HG03060 (cell line): ENCODE results near the gene SLC6A17.

Source experiments
- ATAC-seq: cut with Tn5 transposase; IDR thresholded peaks from one replicate; pipeline ENCODE4 v1.9.1; 2021; ENCODE audit warnings: low read depth, moderate number of reproducible peaks; ENCODE audit not compliant: unreplicated experiment

Gene SLC6A17

DNA sequence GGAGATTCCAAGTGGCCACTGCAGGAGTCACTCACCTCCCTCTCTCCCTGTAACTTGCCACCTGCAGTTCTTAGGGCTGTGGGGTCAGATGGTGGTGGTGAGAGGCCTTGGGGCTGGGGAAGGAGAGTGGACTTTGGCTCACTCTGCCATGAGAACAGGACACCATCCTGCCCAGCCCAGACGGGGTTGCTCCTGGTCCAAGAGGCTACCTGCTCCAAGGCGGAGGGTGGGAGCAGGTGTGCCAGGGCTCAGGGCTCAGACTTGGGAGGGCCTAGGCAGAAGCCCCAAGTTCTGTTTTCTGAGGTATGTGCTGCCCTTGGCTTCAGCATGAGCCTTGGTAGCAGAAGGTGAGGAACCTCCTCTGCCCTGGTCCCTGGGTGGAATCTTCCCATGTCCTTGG is 48.5 kb downstream of the SLC6A17 start:
- ATAC-seq = no peak

DNA sequence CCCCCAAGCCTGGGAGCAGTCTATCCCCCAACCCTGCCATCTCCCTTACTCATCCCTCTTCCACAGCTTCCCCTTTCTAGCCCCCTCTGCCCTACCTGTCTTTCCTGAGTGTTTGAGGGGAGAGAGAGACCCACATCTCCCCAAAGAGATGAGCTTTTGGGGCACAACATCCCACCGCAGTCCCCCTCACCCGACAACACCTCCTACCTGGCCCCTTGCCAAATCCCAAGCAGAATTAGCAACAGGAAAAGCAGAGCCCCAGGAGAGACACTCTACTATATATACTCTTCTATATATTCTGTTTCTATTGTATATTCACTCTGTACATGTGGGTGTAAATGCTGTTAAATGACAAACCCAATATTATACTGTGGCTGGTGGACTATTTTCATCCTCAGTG is 49.9 kb downstream of the SLC6A17 start:
- ATAC-seq = no peak

DNA sequence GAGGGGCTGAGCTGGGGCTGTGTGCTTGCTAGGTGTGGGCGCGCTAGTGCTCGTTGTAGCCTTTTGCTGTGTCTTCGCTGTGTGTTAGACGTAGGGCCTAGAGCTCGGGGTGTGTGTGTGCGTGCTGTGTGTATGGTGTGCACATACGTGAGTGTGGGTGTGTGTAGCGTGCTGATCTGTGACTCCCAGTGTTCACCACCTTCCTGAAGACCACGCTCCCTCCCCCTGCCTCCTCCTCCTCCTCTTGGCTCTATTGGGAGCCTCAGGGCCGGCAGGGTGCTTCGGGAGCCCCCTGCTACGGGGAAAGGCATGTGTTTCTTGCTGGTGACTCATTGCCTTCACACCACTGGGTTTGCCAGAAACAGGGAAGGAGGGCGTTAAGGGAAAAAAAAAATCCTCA is 50.4 kb downstream of the SLC6A17 start:
- no peak for ATAC-seq

DNA sequence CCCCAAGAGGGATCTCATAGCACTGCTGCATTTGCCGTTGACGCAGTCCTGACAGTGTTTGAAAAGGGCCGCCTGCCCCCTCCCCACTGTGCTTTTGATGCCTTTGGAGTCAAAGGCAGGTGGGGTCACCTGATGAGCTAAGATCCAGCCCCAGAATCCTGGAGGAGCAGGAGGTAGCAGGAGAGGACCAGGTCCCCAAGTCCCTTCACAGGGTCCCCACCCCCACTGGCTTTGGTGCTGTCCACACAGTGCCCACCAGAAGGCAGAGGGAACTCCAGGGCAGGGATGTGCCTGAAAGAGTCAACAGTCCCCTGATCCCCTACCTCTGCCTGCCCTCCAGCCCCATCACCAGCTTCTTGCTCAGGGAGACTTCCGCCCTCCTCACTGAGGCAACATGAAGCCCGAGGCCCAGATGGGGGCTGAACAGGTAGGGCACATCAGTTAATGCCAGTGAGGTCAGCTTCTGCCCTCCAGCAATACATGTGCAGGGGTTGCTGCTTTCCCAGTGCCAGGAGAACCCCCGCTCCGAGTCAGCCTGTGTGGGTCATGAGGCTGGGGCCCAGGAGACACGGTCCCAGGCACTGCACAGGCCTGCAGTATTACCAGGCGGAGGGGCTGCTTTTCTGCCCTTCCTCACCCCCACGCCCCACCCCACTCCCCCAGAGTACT is 51.0 kb downstream of the SLC6A17 start:
- no peak for ATAC-seq

DNA sequence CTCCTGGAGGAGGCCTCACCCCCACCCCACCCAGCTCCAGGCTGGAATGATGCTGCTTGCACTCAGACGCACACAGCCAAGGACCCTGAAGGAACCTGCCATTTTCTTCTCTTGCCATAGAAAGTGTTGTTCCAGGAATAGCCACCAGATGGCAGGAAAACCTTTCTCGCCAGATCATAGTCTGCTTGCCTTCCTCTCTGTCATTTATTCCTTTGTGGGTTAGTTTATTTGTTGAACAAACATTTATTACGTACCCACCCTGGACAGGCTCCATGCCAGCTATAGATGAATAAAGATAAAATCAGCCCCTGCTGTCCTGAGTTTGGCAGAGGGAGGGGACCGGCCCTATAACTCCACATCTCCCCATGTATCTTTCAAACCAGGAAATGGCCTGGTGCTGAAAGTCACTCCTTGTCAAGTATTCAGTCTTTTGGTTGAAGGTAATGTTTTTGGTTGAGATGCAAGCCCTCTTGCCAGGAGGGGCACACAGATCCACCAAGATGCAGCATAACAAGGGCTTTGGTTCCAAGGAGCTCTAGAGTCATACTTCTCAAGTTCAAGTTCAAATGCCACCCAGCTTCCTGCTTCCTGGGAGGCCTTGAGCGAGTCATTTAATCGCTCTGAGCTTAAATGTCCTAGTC is 52.8 kb downstream of the SLC6A17 start:
- no peak for ATAC-seq

DNA sequence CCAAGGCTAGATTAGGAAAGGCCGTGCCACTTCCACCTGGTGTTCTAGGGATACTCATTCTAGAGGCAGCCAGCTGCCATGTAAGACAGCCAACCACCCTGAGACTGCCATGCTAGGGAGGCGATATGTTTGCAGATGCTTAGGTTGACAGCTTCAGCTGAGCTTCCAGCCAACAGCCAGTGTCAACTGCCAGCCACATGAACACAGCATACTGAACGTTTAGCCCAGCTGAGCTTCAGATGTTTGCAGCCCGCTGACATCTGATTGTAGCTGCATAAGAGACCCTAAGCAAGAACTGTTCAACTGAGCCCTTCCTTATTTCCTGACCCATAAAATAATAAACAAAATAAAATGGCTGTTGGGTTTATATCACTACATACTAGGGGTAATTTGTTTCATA is 54.9 kb downstream of the SLC6A17 start:
- no peak for ATAC-seq

DNA sequence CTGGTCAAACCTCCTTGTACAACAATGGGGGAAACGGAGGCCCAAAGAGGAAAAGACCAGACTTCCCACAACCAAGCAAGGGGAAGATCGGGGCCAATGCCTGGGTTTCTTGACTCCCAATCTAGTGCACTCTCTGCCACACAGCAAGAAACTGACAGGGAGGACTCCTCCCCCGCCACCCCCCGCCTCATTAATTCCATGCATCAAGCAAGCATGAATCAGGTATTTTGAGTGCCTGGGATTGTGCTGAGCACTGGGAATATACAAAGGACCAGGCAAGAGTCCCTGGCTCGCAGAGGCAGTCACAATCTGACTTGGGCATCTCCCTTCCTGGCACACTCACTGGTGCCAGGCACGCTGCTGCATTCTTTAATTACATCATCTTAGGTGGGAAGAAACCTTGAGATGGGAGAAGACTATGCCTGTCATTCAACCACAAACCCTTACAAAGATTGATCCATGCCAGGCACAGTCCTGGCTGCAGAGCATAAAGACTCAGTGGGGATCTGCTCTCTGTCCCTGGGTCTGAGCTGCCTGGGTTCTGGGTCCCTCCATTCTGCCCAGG is 55.4 kb downstream of the SLC6A17 start:
- no peak for ATAC-seq

DNA sequence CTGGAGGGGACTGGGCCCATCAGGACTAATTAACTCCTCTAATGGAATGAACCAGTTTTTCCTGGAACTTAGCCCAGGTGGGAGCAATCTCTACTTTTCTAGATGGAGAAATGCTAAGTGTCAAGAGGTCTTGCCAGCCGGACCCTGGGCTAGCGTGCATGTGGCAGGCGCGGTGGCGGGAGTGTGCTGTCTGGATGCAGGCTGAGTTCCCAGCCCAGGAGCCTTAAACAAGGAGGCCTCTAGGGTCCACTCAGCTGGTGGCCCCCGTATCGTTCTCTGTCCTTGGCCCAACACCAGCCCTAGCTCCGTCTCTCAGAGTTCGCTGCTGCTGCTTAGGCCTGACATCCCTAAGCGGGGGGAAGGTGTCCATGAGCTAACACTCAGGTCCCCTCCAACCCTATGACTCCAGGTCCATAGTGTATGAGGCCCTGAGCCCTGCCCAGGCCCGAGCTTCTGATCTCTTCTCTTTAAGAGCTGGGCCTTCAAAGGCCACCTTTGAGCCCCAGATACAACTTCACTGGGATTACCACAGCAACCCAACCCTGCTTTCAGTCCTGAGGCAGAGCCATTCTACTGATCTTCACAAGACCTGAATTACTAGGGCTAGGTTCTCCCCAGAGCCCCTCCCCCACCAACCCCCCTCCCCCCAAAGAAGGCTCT is 56.1 kb downstream of the SLC6A17 start:
- ATAC-seq = no peak

DNA sequence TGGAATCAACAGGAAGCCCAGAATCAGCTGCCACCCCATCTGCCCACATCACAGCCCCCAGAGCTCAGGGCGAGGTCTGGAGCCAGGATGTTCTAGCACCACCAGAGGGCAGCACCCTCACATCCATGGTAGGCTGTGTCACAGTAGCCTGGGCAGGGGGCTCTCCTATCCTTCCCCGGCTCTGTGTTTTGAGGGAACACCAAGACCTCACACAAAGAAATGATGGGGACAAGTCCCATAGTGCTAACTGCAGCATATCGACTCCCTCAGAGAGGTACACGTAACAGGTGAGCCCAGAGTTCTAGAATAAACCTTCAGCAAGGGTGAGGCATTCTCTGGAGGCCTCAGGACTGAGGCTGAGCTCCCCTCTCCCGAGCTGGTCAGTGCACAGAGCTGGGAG is 57.5 kb downstream of the SLC6A17 start:
- ATAC-seq = no peak

DNA sequence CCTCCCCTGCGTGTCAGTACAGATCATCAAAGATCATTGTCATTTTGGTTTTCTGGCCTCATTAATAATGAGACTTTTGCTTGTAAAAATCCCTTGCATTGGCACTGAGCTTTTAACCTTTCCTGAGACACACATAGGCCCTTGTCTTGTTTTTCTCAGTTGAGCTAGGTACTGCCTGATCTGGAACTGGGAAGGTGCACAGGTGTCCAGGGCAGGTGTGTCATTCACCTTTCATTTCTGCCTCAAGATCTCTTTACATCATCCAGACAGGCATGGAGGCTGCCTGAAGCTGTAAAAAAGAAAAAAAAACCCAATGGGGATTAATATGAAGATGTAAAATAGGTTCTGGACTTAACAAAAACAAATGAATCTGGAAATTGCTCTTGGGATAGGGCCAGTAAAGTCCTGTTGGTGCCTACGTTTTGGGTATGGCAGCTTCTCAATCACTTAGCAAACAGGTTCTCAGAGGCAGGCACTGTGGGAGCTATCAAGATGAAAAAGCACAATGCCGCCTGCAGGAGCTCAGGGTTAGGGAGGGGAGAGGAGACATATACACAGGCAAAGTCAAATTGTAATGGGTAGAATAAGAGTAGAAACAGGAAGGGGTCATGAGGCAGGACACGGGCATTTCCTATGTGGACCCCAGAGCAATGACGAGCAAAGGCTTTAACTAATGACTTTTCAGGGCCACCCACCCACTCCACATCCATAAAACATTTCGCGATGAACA is 58.8 kb downstream of the SLC6A17 start:
- ATAC-seq = no peak

DNA sequence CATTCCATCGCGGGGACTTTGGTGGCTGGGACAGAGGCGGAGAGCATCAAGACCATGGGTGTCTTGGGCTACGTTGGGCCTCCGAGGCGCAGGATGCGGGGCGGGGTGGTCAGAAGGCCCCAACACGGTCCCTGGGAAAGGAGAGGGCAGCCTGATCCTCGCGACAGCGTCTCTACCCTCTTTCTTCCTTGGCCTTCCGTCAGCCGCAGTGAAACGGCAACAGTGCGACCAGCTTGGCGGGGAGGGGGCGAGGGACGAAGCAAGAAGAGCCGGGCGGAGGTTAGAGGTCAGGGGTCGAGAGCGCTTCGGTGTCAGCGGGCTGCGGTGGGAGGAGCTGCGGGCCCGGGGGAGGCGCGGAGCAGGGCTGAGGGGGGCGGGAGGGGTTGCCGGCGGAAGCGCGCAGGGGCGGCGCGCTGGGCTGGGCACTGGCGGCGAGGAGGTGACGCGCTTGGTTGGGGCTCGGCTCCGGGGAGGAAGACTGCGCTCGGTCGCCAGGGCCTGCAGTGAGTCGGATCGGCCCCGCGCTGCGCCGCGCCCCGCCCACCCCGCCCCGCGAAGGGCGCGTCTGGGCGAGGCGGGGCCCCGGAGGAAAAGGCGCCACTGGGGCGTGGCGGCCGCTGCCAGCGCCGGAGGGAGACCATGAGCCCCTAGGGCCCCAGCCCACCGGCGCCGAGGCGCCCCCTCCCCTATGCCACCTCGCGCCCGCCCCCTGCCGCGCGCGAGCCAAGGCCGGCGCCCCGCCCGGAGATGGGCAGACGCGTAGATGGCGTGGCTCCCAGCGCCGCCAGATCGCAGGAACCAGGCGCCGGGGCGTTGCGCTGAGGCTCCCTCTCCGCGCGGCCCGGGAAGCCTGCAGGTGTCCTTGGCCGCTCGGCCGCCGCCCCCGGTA is 59.7 kb downstream of the SLC6A17 start, which contains the start of gene KCNC4:
Gene KCNC4, plus strand, starts transcription at position 600 of the 889 bp plus-strand sequence. CDS start 1,186 bp downstream, outside the sequence.
- ATAC-seq = peak; percentile 46

DNA sequence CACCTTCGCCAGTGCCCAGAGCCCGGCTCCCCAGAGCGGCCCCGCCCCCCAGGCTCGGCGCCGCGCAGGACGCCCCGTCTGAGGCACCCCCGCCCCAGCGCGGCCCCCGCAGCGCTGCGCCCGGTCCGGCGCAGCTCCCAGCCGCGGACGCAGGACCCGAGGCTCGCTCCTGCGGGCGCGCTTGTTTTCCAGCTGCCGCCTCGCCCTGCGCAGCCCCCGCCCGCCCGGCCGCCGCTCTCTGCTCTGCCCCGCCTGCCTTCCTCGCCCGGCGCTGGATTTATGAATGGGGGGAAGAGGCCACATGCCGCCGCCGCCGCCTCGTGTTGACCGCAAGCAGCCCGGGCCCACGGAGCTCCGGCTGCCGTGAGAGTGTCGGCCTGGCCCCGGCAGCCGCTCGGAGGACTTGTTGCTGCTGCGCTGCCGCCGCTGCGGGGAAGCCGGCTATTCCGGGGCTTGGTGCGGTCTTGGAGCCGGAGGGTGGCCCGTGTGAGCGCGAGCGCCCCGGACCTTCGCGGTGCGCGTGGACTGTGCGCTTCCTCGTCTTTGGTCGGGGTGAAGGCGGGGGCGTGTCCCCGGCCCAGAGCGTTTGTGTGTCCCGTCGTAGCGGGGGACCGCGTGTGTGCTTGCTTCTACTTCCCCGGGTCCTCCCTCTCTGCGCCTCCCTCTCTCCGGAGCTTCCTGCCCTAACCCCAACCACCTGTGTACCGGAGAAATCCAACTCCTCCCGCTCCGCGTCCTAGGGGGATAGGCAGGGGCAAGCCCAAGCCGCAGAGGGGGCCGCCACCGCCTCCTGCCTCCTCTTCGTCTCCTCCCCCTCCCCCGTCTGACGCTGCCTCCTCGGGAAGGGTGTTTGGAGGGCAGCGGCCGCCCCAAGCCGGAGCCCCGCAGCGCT is 60.6 kb downstream of the SLC6A17 start:
- no peak for ATAC-seq

DNA sequence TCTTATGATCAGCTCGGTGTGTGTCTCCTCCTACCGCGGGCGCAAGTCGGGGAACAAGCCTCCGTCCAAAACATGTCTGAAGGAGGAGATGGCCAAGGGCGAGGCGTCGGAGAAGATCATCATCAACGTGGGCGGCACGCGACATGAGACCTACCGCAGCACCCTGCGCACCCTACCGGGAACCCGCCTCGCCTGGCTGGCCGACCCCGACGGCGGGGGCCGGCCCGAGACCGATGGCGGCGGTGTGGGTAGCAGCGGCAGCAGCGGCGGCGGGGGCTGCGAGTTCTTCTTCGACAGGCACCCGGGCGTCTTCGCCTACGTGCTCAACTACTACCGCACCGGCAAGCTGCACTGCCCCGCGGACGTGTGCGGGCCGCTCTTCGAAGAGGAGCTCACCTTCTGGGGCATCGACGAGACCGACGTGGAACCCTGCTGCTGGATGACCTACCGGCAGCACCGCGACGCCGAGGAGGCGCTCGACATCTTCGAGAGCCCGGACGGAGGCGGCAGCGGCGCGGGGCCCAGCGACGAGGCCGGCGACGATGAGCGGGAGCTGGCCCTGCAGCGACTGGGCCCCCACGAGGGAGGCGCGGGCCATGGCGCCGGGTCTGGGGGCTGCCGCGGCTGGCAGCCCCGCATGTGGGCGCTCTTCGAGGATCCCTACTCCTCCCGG is 61.3 kb downstream of the SLC6A17 start:
- ATAC-seq = no peak

DNA sequence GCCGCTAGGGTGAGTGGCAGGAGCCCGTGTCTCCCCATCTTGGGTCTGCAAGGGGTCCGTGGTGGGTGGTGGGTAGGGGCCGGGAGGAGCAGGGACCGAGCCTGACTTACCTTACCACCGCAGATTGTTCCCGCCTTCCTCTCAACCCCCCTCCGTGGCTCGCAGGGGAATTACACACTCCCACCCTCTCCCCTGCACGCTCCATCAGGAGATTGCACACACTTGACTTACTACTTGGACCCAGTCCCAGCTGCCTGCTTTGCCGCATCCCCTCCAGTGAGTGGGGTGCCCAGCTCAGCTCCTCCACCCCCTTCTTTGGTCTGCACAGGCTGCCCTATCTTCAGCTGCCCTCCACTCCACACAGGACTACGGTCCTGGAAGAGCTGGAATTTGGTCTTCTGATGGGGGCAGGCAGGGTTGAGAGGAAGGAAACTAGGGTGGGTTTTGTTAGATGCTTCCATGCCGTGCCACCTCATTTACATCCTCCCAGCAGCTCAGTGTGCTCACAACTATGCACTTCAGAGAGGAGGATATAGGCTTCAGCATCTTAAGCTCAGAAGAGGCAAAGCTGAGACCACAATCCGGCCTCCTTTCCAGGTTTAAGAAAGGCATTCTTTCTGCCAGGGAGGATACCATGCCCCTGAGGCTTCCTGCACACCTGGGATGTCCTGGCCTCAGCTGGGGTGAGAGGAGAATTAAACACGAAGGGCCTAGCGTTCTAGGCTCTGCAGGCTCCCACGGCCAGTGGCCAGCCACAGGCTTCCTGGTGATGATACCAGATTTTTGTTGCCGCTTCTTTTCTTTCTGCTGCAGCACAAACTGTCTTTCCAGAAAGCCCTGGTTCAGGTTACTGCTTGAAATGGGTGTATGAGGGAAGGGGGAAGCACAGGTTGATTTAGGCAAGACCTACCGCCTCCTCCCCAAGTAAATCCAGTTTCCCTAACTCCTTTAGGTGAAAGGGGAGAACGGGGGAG is 62.2 kb downstream of the SLC6A17 start:
- ATAC-seq = no peak

DNA sequence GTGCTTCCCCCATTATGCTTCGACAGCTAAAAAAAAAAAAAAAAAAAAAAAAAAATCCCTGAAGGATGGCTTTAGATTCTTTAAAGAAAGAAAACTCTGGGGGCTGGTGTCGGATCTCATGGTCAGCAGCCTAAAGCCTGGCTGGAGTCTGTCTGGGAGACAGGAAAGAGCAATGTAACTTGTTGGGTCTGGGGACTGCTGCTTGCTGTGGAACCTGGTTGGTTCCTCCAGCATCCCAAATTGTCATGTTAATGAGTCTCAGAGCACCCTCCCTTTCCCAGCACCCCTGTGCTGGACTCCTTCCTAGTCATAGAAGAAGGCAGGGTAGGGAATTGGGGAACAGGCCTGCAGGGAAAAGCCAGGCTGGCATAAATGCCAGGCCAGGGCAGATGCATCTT is 62.8 kb downstream of the SLC6A17 start:
- no peak for ATAC-seq

DNA sequence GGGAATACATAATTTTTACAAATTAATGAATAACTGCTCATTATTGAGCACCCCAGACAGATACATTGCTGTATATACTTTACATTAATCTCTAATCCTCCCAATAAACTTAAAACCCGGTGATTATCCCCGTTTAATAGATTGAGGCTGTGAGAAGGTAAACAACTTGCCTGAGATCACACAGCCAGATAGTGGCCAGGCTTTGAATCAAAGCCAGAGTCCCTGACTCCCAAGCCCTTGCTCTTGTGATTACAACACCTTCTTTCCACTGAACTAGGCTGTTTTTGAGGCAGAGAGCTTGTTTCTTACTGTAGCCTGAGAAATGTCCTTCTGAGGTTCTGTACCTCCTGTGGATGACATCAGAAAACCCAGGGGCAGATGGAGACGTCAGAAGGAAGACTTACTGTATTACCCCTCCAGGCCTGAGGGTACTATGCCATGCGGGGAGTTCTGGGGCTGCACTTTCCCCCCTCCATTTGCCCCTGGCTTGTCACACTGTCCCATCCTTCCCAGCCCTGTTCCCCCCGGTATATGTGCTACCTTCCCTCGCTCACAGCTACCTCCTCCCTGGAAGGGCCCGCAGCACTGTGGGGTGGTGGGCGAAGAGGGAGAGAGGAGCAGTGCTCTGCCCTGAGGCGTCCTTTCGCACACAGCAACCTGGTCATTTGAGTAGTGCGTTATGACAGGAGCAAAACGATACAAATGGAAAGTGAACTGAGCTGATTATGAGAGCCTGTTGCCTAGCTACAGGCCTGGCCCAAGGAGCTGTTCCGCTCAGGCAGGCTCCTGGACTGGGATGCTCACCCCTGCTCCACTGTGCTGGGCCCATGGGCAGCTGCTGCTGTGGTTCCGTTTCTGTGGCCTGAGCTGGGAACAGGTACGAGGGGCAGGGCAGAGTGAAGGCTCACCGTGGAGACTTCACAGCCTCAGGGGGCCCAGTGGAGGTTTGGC is 64.4 kb downstream of the SLC6A17 start:
- ATAC-seq = no peak
